Neural cell (in vitro differentiated cells): Measurements from ENCODE around the gene YEATS4. TPM values are rescaled to one million over a fixed set of nuclear protein-coding genes. Genes with fewer than 3 reads are reported as not detected.

Experiments used
- H2AFZ ChIP-seq: fragments of 200-600, 300-800 bp; sonication (generic), shearing (Covaris generic); 2 replicates; pipeline ENCODE4 v1.6.0; 2014; ENCODE audit warnings: low read depth, mild to moderate bottlenecking, antibody characterized with exemption, low read length, moderate library complexity
- H3F3A ChIP-seq: fragments of 200-600 bp; shearing (Covaris generic); 2 replicates; pipeline ENCODE4 v1.6.1; 2016; ENCODE audit warnings: mild to moderate bottlenecking, moderate library complexity, mixed read lengths, antibody characterized with exemption, low read length; ENCODE audit not compliant: insufficient read depth, poor library complexity, severe bottlenecking
- H3K27ac ChIP-seq: fragments of 200-600, 300-800 bp; sonication (generic), shearing (Covaris generic); 2 replicates; pipeline ENCODE4 v1.5.1; 2014; ENCODE audit warnings: mild to moderate bottlenecking, low read length, moderate library complexity
- H3K27me3 ChIP-seq: fragments of 300-800, 200-600 bp; sonication (generic), shearing (Covaris generic); 2 replicates; pipeline ENCODE4 v1.6.0; 2014; ENCODE audit warnings: mild to moderate bottlenecking, low read depth, low read length, moderate library complexity; ENCODE audit not compliant: insufficient read depth
- H3K36me3 ChIP-seq: fragments of 300-800, 200-600 bp; sonication (generic), shearing (Covaris generic); 2 replicates; pipeline ENCODE4 v1.5.1; 2014; ENCODE audit warnings: mild to moderate bottlenecking, antibody characterized with exemption, low read length, moderate library complexity; ENCODE audit not compliant: insufficient read depth
- H3K4me2 ChIP-seq: fragments of 300-800, 200-600 bp; sonication (generic), shearing (Covaris generic); 2 replicates; pipeline ENCODE4 v1.6.0; 2014; ENCODE audit warnings: mild to moderate bottlenecking, low read length
- H3K4me3 ChIP-seq: fragments of 300-800, 200-600 bp; sonication (generic), shearing (Covaris generic); 2 replicates; pipeline ENCODE4 v1.5.1; 2014; ENCODE audit warnings: mild to moderate bottlenecking, low read length, moderate library complexity
- H3K79me2 ChIP-seq: fragments of 200-600 bp; shearing (Covaris generic); replicated peaks from 2 replicates; pipeline ENCODE4 v1.6.0; 2014; ENCODE audit warnings: mild to moderate bottlenecking, low read length, moderate library complexity; ENCODE audit not compliant: insufficient read depth
- H3K9ac ChIP-seq: fragments of 300-800, 200-600 bp; sonication (generic), shearing (Covaris generic); 2 replicates; pipeline ENCODE4 v1.6.1; 2016; ENCODE audit warnings: mild to moderate bottlenecking, low read length, mixed read lengths
- H3K9me2 ChIP-seq: fragments of 200-600 bp; shearing (Covaris generic); 2 replicates; pipeline ENCODE4 v1.6.1; 2016; ENCODE audit warnings: mild to moderate bottlenecking, low read length, mixed read lengths; ENCODE audit not compliant: insufficient read depth
- H3K9me3 ChIP-seq: fragments of 200-600, 300-800 bp; sonication (generic), shearing (Covaris generic); 2 replicates; pipeline ENCODE4 v1.6.1; 2016; ENCODE audit warnings: mild to moderate bottlenecking, mixed run types, low read length, moderate library complexity, mixed read lengths
- H4K20me1 ChIP-seq: fragments of 200-600 bp; shearing (Covaris generic); 2 replicates; pipeline ENCODE4 v1.6.1; 2016; ENCODE audit warnings: mild to moderate bottlenecking, mixed run types; ENCODE audit not compliant: insufficient read depth
- CTCF ChIP-seq: fragments of 450-650 bp; IDR thresholded peaks from 2 replicates; pipeline ENCODE4 v1.5.1; 2014; ENCODE audit warnings: antibody characterized with exemption, mild to moderate bottlenecking, moderate library complexity; ENCODE audit not compliant: poor library complexity, severe bottlenecking
- EP300 ChIP-seq: fragments of 450-650 bp; conservative IDR thresholded peaks from 2 replicates; pipeline ENCODE4 v1.6.1; 2014; ENCODE audit warnings: antibody characterized with exemption, mild to moderate bottlenecking, moderate library complexity; ENCODE audit not compliant: poor library complexity, severe bottlenecking
- EZH2 ChIP-seq: fragments of 200-600, 300-800 bp; shearing (Covaris generic), sonication (generic); IDR thresholded peaks from 2 replicates; pipeline ENCODE4 v1.6.1; 2014; ENCODE audit warnings: antibody characterized with exemption, low read length, borderline replicate concordance, mild to moderate bottlenecking; ENCODE audit not compliant: insufficient read depth, poor library complexity, severe bottlenecking
- MXI1 ChIP-seq: fragments of 450-650 bp; conservative IDR thresholded peaks from 2 replicates; pipeline ENCODE4 v1.6.1; 2014; ENCODE audit warnings: antibody characterized with exemption, mild to moderate bottlenecking; ENCODE audit not compliant: poor library complexity, severe bottlenecking
- POLR2AphosphoS5 ChIP-seq: IDR thresholded peaks from 2 replicates; pipeline ENCODE4 v1.6.1; 2012
- RAD21 ChIP-seq: fragments of 450-650 bp; conservative IDR thresholded peaks from 2 replicates; pipeline ENCODE4 v1.6.1; 2014; ENCODE audit warnings: antibody characterized with exemption, mild to moderate bottlenecking, moderate library complexity
- REST ChIP-seq: IDR thresholded peaks from 2 replicates; pipeline ENCODE4 v1.6.1; 2012; ENCODE audit warnings: borderline replicate concordance
- SMC3 ChIP-seq: fragments of 450-650 bp; conservative IDR thresholded peaks from 2 replicates; pipeline ENCODE4 v1.6.1; 2014; ENCODE audit warnings: antibody characterized with exemption, mild to moderate bottlenecking, moderate library complexity; ENCODE audit not compliant: poor library complexity
- TAF1 ChIP-seq: IDR thresholded peaks from 2 replicates; pipeline ENCODE4 v1.6.1; 2012; ENCODE audit warnings: low read depth
- polyA plus RNA-seq: library from polyadenylated mRNA; depleted of rRNA; stranded (reverse); fragments of >200 nt; gene quantifications from 2 replicates; pipeline ENCODE4 v1.2.3, GENCODE V29; 2014

Gene YEATS4
- polyA plus RNA-seq, 1 donor from 2014 or later, result 227 TPM

GRCh38 chr12:69405566-69405865, 46.0 kb downstream of the YEATS4 start:
- Histone ChIP-seq H3F3A (no peaks in the 10 kb centered on the region), H2AFZ (no peak overlapping the region), H3K79me2 (no peaks in the 10 kb centered on the region), H3K27ac (no peak overlapping the region), H3K9ac (no peak overlapping the region), H4K20me1 (no peaks in the 10 kb centered on the region), H3K9me2 (no peaks in the 10 kb centered on the region), H3K4me3 (no peak overlapping the region), H3K4me2 (no peak overlapping the region), H3K36me3 (no peaks in the 10 kb centered on the region), H3K9me3 (no peaks in the 10 kb centered on the region), H3K27me3 (no peaks in the 10 kb centered on the region)
- no peak for TF ChIP-seq CTCF
- TF ChIP-seq SMC3, result no peak
- no peak for TF ChIP-seq POLR2AphosphoS5
- no peak for TF ChIP-seq MXI1
- TF ChIP-seq TAF1, result no peak
- no peak for TF ChIP-seq RAD21
- TF ChIP-seq EZH2, result no peak
- no peak for TF ChIP-seq REST
- TF ChIP-seq EP300, result no peak

GRCh38 chr12:69406217-69406616, 46.7 kb downstream of the YEATS4 start:
- no peak overlapping the region for H3K4me2 ChIP-seq

More at GRCh38 chr12:69406217-69406616, 46.7 kb downstream of the YEATS4 start:
- Histone ChIP-seq H3K9me2 (no peaks in the 10 kb centered on the region), H4K20me1 (no peaks in the 10 kb centered on the region), H3K36me3 (no peaks in the 10 kb centered on the region), H3K9me3 (no peaks in the 10 kb centered on the region), H3K4me3 (no peak overlapping the region), H3K27ac (no peak overlapping the region), H3K27me3 (no peaks in the 10 kb centered on the region), H3K79me2 (no peaks in the 10 kb centered on the region), H2AFZ (no peak overlapping the region), H3K9ac (no peak overlapping the region), H3F3A (no peaks in the 10 kb centered on the region)
- TF ChIP-seq TAF1, result no peak
- TF ChIP-seq CTCF, result no peak
- TF ChIP-seq POLR2AphosphoS5, result no peak
- TF ChIP-seq MXI1, result no peak
- no peak for TF ChIP-seq EP300
